Esophagus muscularis mucosa (tissue), 4 donors: Measurements from ENCODE around the gene ATP5F1D. TPM values are rescaled to one million over a fixed set of nuclear protein-coding genes. Genes with fewer than 3 reads are reported as not detected.

Experiments
- DNase-seq: peaks from one replicate; pipeline ENCODE4 v3.0.0-alpha.2; 2017; ENCODE audit errors: extremely low spot score
- H3K27ac ChIP-seq, 4 donors: fragments of 200-600 bp; sonication (generic); replicated peaks in 1 of 4; 1 replicate in 3 of 4; 2 replicates in 1 of 4; pipeline ENCODE4 v1.5.1; 2016 to 2019; ENCODE audit warnings: mild to moderate bottlenecking in 1 of 4
- H3K27me3 ChIP-seq, 4 donors: fragments of 200-600 bp; sonication (generic); one replicate each; pipeline versions ENCODE4 v1.5.1 to v1.6.0; 2016 to 2019
- H3K36me3 ChIP-seq, 4 donors: fragments of 200-600 bp; sonication (generic); one replicate each; pipeline ENCODE4 v1.5.1; 2016 to 2019
- H3K4me1 ChIP-seq, 4 donors: fragments of 200-600 bp; sonication (generic); one replicate each; pipeline ENCODE4 v1.5.1; 2016 to 2019
- H3K4me3 ChIP-seq, 4 donors: fragments of 200-600 bp; sonication (generic); 1 replicate in 2 of 4; 2 replicates in 2 of 4; pipeline ENCODE4 v1.5.1; 2016 to 2019; ENCODE audit warnings: mild to moderate bottlenecking in 4 of 4, moderate library complexity in 1 of 4
- H3K9me3 ChIP-seq, 4 donors: fragments of 200-600 bp; sonication (generic); 1 replicate in 3 of 4; 2 replicates in 1 of 4; pipeline ENCODE4 v1.5.1; 2016 to 2019
- EP300 ChIP-seq: sonication (generic); formaldehyde crosslinking; IDR thresholded peaks from one replicate; pipeline ENCODE4 v1.6.1; 2017; ENCODE audit warnings: antibody characterized with exemption
- POLR2A ChIP-seq: fragments of 450-650 bp; IDR thresholded peaks from one replicate; pipeline ENCODE4 v1.6.1; 2017; ENCODE audit warnings: antibody characterized with exemption, moderate library complexity, mild to moderate bottlenecking, low read depth
- POLR2AphosphoS5 ChIP-seq, 2 donors: sonication (generic); formaldehyde crosslinking; IDR thresholded peaks; one replicate each; pipeline ENCODE4 v1.6.1; 2017; ENCODE audit warnings: antibody characterized with exemption in 2 of 2
- WGBS: methylation state at CpG from one replicate; pipeline ENCODE4 v1.1.5; 2018; 5-methylcytosine and 5-hydroxymethylcytosine counted together
- intact Hi-C: fragments of 100-400 bp; cut with DNase I; formaldehyde crosslinking; loops from one replicate; pipeline ENCODE4 v1.15.1; 2023
- total RNA-seq, 4 donors: library from RNA; depleted of rRNA; stranded (reverse); fragments of >200 nt; gene quantifications; one replicate each; pipeline versions ENCODE4 v1.1.0 to v1.2.1, GENCODE V29; 2016
- TF ChIP-seq, protein P1 (sequence below), 3 experiments: fragments of 200-600 bp in 2 of 3; fragments of 450-650 bp in 1 of 3; sonication (generic) in 2 of 3; IDR thresholded peaks; one replicate each; pipeline ENCODE4 v1.5.1; 2017 to 2019; ENCODE audit warnings: antibody characterized with exemption in 3 of 3, mild to moderate bottlenecking in 2 of 3, moderate library complexity in 1 of 3

ATP5F1D gene
- total RNA-seq, 4 donors from 2014 or later, result 77.5 to 140 (median 109) TPM

DNA sequence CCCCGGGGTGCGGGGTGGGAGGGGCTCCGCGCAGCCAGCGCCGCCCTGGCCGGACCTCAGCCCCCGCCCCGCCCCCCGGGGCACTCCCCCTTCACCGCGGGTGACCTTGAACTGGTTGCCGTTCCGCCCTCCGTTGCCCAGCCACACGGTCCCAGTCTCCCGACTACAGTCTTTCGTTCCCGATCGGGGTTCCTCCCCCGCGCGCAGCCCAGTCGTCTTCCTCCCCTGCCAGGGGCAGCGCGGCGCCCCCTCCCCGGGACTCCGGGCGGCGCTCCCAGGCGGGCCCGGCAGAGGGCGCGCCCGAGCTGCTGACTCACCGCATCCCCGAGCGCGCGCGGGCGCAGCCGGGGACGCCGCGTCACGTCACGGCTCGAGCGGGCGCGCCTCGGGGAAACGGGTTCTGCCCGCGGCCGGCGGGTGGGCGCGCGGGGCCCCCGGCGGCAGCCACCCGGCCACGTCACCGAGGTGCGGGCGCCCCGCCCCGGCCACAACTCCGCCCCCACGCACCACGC lies 7.3 kb downstream of the ATP5F1D start:
- Histone ChIP-seq H3K4me1 (peaks cover 50 to 81% (median 71%) of the 10 kb centered on the region in 4 donors), H3K27ac (peak overlapping the region; percentile 100), H3K27me3 (peaks cover 0 to 3% (median 0%) of the 10 kb centered on the region in 4 donors), H3K36me3 (peaks cover 6 to 27% (median 22%) of the 10 kb centered on the region in 4 donors), H3K4me3 (peak overlapping the region; percentile 77 to 89 (median 82)), H3K9me3 (no peaks in the 10 kb centered on the region)
- TF ChIP-seq POLR2AphosphoS5 (IDR thresholded peaks at IDR 0.05), result no peak
- TF ChIP-seq, protein P1, sequence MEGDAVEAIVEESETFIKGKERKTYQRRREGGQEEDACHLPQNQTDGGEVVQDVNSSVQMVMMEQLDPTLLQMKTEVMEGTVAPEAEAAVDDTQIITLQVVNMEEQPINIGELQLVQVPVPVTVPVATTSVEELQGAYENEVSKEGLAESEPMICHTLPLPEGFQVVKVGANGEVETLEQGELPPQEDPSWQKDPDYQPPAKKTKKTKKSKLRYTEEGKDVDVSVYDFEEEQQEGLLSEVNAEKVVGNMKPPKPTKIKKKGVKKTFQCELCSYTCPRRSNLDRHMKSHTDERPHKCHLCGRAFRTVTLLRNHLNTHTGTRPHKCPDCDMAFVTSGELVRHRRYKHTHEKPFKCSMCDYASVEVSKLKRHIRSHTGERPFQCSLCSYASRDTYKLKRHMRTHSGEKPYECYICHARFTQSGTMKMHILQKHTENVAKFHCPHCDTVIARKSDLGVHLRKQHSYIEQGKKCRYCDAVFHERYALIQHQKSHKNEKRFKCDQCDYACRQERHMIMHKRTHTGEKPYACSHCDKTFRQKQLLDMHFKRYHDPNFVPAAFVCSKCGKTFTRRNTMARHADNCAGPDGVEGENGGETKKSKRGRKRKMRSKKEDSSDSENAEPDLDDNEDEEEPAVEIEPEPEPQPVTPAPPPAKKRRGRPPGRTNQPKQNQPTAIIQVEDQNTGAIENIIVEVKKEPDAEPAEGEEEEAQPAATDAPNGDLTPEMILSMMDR (IDR thresholded peaks at IDR 0.05), result peak; percentile 83 to 96 (median 94)
- no peak for DNase-seq
- intact Hi-C loops, result no loop called here
- WGBS, result 4% methylated on average over 12 of the region's 74 CpGs

DNA sequence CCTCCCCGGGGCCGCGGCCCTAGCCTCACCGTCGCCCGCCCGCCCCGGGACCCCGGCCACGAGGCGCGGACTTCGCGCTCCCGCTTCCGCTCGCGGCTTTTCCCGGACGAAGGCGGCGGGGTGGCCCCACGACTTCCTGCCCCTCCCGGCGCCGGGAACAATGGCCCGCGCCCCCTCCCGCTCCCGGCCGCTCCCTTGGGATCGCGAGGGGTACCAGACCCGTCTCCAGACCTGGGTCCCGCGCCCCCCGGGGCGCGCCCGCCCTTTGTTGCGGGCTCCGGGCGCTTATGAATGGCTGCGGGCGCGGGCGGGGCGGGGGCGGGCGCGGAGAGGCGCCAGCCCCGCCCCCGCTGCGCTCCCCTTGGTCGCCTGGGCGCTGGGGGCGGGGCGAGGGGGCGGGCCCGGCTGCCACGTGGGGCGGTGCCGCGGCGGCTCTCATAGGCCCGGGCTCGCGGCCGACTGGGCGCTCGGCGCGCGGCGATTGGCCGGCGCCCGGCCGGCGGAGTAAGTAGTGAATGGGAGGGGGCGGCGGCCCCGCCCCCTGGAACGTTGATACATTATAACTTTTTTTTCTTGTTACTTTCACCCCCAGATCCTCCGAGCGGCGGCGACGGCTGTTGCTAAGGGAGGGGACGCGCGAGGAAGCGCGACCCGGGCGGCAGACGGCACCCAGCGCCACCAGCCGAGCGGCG lies 7.9 kb downstream of the ATP5F1D start:
- Histone ChIP-seq H3K36me3 (peaks cover 9 to 33% (median 27%) of the 10 kb centered on the region in 4 donors), H3K27ac (peak overlapping the region; percentile 100), H3K9me3 (no peaks in the 10 kb centered on the region), H3K4me3 (peak overlapping the region; percentile 77 to 89 (median 82)), H3K4me1 (peaks cover 51 to 81% (median 71%) of the 10 kb centered on the region in 4 donors), H3K27me3 (peaks cover 0 to 3% (median 0%) of the 10 kb centered on the region in 4 donors)
- peak; percentile 97 for TF ChIP-seq POLR2A
- TF ChIP-seq POLR2AphosphoS5 (IDR thresholded peaks at IDR 0.05), result peak; percentile 91 to 98
- TF ChIP-seq, protein P1 (IDR thresholded peaks at IDR 0.05), result no peak
- peak; percentile 47 for TF ChIP-seq EP300
- no CpG with 5 or more reads among the region's 102 CpGs for WGBS
- peak; percentile 98 for DNase-seq
- intact Hi-C loops, result no loop called here

DNA sequence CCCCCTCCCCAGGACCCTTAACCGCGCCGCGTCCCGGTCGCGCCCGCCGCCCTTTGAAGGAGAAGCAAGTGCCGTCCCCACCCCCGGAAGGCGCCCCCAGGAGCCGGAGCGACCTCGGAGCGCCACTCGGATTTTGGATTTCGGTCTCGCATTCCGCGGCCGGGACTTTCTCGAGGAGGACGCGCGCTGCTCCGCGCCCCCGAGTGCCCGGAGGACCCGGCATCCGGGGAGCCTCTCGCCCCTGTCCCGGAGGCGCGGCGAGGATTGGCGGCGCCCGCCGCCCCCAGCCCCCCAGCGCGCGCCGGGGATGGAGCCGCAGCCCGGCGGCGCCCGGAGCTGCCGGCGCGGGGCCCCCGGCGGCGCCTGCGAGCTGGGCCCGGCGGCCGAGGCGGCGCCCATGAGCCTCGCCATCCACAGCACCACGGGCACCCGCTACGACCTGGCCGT lies 8.5 kb downstream of the ATP5F1D start:
- peaks cover 52 to 81% (median 71%) of the 10 kb centered on the region in 4 donors for H3K4me1 ChIP-seq
- 0% methylated on average over 5 of the region's 67 CpGs for WGBS

DNA sequence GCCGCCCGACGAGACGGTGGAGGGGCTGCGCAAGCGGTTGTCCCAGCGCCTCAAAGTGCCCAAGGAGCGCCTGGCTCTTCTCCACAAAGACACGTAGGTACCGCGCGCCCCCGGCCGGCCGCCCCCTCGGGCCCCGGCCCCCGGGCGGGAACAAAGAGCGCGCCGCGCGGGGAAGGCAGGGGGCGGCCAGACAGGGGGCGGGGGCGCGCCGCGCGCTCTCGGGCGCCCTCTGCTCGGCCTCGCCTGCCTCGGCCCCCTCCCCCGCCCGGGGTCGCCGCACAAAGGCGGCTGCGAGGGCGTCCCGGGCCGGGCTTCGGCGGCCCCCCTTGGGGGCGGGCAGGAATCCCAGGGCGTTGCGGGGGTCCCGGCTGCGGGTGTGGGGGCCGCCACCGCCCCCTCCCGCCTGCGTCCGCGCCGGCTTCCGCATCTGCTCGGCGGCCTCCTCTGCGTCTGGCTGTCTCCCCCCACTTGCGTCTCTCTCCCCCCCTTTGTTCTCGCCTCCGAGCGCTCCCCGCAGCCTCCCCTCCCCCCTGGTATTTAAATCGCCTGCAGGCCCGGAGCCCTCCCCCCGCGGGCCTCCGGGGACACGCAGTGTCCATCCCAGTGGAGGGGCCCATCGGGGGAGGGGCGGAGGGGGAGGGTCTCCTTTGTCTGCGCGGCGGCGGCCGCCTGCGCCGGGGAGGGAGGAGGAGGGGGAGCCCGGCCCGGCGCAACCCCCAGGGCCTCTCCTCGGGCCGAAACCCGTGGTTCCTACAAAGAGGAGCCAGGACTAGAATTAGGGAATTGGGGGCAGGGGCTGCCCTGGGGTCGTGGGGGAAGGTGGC lies 9.1 kb downstream of the ATP5F1D start:
- DNase-seq, result no peak
- intact Hi-C loops, result no loop called here
- Histone ChIP-seq H3K4me1 (peaks cover 52 to 81% (median 71%) of the 10 kb centered on the region in 4 donors), H3K9me3 (no peaks in the 10 kb centered on the region), H3K4me3 (peak overlapping the region; percentile 77 to 89 (median 82)), H3K27me3 (peaks cover 0 to 3% (median 0%) of the 10 kb centered on the region in 4 donors), H3K27ac (peak overlapping the region; percentile 99 to 100 (median 100)), H3K36me3 (peaks cover 21 to 45% (median 39%) of the 10 kb centered on the region in 4 donors)
- 0% methylated on average over 4 of the region's 90 CpGs for WGBS
- TF ChIP-seq POLR2A (no peak), POLR2AphosphoS5 (IDR thresholded peaks at IDR 0.05) (peak in 1 of 2 donors; percentile 3)

More for the DNA sequence above, 8.5 kb downstream of the ATP5F1D start:
- H3K4me3 ChIP-seq, result peak overlapping the region; percentile 77 to 89 (median 82)
- peaks cover 15 to 39% (median 32%) of the 10 kb centered on the region in 4 donors for H3K36me3 ChIP-seq
- H3K27ac ChIP-seq, result peak overlapping the region; percentile 99 to 100 (median 100)
- no peak for DNase-seq
- H3K9me3 ChIP-seq, result no peaks in the 10 kb centered on the region
- intact Hi-C loops, result no loop called here
- TF ChIP-seq POLR2A, result no peak
- TF ChIP-seq POLR2AphosphoS5 (IDR thresholded peaks at IDR 0.05), result no peak
- no peak for TF ChIP-seq EP300
- TF ChIP-seq, protein P1 (IDR thresholded peaks at IDR 0.05), result no peak
- H3K27me3 ChIP-seq, result peaks cover 0 to 3% (median 0%) of the 10 kb centered on the region in 4 donors
